ENCODE results near the gene SYNE2. TPM values are rescaled to one million over a fixed set of nuclear protein-coding genes. Genes with fewer than 3 reads are reported as not detected.
"Not testable (repeated sequence)": the region's sequence is repeated elsewhere in the genome, so short reads cannot be mapped to it uniquely, and the experiment has no call there.

The SYNE2 gene
- total and polyA plus RNA-seq, 5 donors from 2014 or later: 25.6 to 348 (median 32.3) TPM

GRCh38 chr14:64037869-64038745, 185.3 kb downstream of the SYNE2 start:
- H3K27ac ChIP-seq (ENCODE audit: insufficient read depth, low read length, poor library complexity, severe bottlenecking); H3K4me1 ChIP-seq (ENCODE audit: control insufficient read depth, insufficient read depth, low read length, poor library complexity, severe bottlenecking); H3K9me3 ChIP-seq (ENCODE audit: control insufficient read depth in 2 of 2, low read length in 2 of 2); H3K4me3 ChIP-seq (ENCODE audit: low read depth, low read length); H3K4me3 Mint-ChIP-seq; DNase-seq; H3K27me3 ChIP-seq (ENCODE audit: control insufficient read depth, insufficient read depth, low read length); H3K27me3 Mint-ChIP-seq; H3K27ac Mint-ChIP-seq; ATAC-seq (ENCODE audit: low read depth in 2 of 2); H3K9me3 Mint-ChIP-seq: not testable (repeated sequence)
- peaks cover 45% of the 10 kb centered on the region for H3K36me3 ChIP-seq (ENCODE audit: control insufficient read depth, insufficient read depth, low read length)
- Mint-ChIP-seq H3K36me3 (peaks cover 56% of the 10 kb centered on the region), H3K4me1 (peaks cover 11 to 33% (median 19%) of the 10 kb centered on the region in 4 donors)

- peaks cover 59% of the 10 kb centered on the region for H3K36me3 Mint-ChIP-seq
- H3K27me3 Mint-ChIP-seq: no peaks in the 10 kb centered on the region
- peaks cover 2 to 8% (median 4%) of the 10 kb centered on the region in 7 donors for H3K9me3 Mint-ChIP-seq
- peaks cover 11 to 33% (median 19%) of the 10 kb centered on the region in 4 donors for H3K4me1 Mint-ChIP-seq
- DNase-seq (no peak), ATAC-seq (ENCODE audit: low read depth in 2 of 2) (no peak)
- H3K27ac ChIP-seq (ENCODE audit: insufficient read depth, low read length, poor library complexity, severe bottlenecking): no peak overlapping the region
- H3K4me3 ChIP-seq (ENCODE audit: low read depth, low read length): no peak overlapping the region
- H3K36me3 ChIP-seq (ENCODE audit: control insufficient read depth, insufficient read depth, low read length): peaks cover 48% of the 10 kb centered on the region
- no peaks in the 10 kb centered on the region for H3K9me3 ChIP-seq (ENCODE audit: control insufficient read depth in 2 of 2, low read length in 2 of 2)
- no peak overlapping the region for H3K4me3 Mint-ChIP-seq
- H3K27ac Mint-ChIP-seq: peak overlapping the region in 1 of 3 donors; percentile 52
- H3K27me3 ChIP-seq (ENCODE audit: control insufficient read depth, insufficient read depth, low read length): no peaks in the 10 kb centered on the region
- peaks cover 3% of the 10 kb centered on the region for H3K4me1 ChIP-seq (ENCODE audit: control insufficient read depth, insufficient read depth, low read length, poor library complexity, severe bottlenecking)
These were observed 186.2 kb downstream of the SYNE2 start for GRCh38 chr14:64038841-64039542.

GRCh38 chr14:64040044-64040443, 187.2 kb downstream of the SYNE2 start:
- Histone ChIP-seq H3K4me3 (ENCODE audit: low read depth, low read length) (no peak overlapping the region), H3K27me3 (ENCODE audit: control insufficient read depth, insufficient read depth, low read length) (no peaks in the 10 kb centered on the region), H3K9me3 (ENCODE audit: control insufficient read depth in 2 of 2, low read length in 2 of 2) (no peaks in the 10 kb centered on the region), H3K36me3 (ENCODE audit: control insufficient read depth, insufficient read depth, low read length) (peaks cover 46% of the 10 kb centered on the region), H3K27ac (ENCODE audit: insufficient read depth, low read length, poor library complexity, severe bottlenecking) (no peak overlapping the region), H3K4me1 (ENCODE audit: control insufficient read depth, insufficient read depth, low read length, poor library complexity, severe bottlenecking) (peaks cover 3% of the 10 kb centered on the region)
- H3K36me3 Mint-ChIP-seq: peaks cover 62% of the 10 kb centered on the region
- no peak overlapping the region for H3K4me3 Mint-ChIP-seq
- DNase-seq: no peak
- no peak for ATAC-seq (ENCODE audit: low read depth in 2 of 2)
- no peak overlapping the region for H3K27ac Mint-ChIP-seq
- H3K4me1 Mint-ChIP-seq: peaks cover 11 to 26% (median 18%) of the 10 kb centered on the region in 4 donors
- H3K27me3 Mint-ChIP-seq: no peaks in the 10 kb centered on the region
- peaks cover 2 to 8% (median 4%) of the 10 kb centered on the region in 7 donors for H3K9me3 Mint-ChIP-seq

- not testable (repeated sequence) for ATAC-seq (ENCODE audit: low read depth in 2 of 2); DNase-seq; H3K27ac Mint-ChIP-seq; H3K4me1 ChIP-seq (ENCODE audit: control insufficient read depth, insufficient read depth, low read length, poor library complexity, severe bottlenecking); H3K27me3 Mint-ChIP-seq; H3K9me3 Mint-ChIP-seq; H3K9me3 ChIP-seq (ENCODE audit: control insufficient read depth in 2 of 2, low read length in 2 of 2); H3K27ac ChIP-seq (ENCODE audit: insufficient read depth, low read length, poor library complexity, severe bottlenecking); H3K27me3 ChIP-seq (ENCODE audit: control insufficient read depth, insufficient read depth, low read length); H3K4me3 ChIP-seq (ENCODE audit: low read depth, low read length)
- H3K4me3 Mint-ChIP-seq: peak overlapping the region in 1 of 4 donors; percentile 85
- H3K4me1 Mint-ChIP-seq: peaks cover 9 to 26% (median 20%) of the 10 kb centered on the region in 4 donors
- peaks cover 60% of the 10 kb centered on the region for H3K36me3 ChIP-seq (ENCODE audit: control insufficient read depth, insufficient read depth, low read length)
- H3K36me3 Mint-ChIP-seq: peaks cover 57% of the 10 kb centered on the region
These were observed 190.5 kb downstream of the SYNE2 start for GRCh38 chr14:64043296-64043695.

GRCh38 chr14:64045091-64045490, 192.3 kb downstream of the SYNE2 start:
- Histone ChIP-seq H3K27ac (ENCODE audit: insufficient read depth, low read length, poor library complexity, severe bottlenecking) (no peak overlapping the region), H3K9me3 (ENCODE audit: control insufficient read depth in 2 of 2, low read length in 2 of 2) (no peaks in the 10 kb centered on the region), H3K4me1 (ENCODE audit: control insufficient read depth, insufficient read depth, low read length, poor library complexity, severe bottlenecking) (peaks cover under 1% of the 10 kb centered on the region), H3K27me3 (ENCODE audit: control insufficient read depth, insufficient read depth, low read length) (no peaks in the 10 kb centered on the region), H3K4me3 (ENCODE audit: low read depth, low read length) (no peak overlapping the region), H3K36me3 (ENCODE audit: control insufficient read depth, insufficient read depth, low read length) (peaks cover 73% of the 10 kb centered on the region)
- ATAC-seq (ENCODE audit: low read depth in 2 of 2) (no peak), DNase-seq (no peak)
- Mint-ChIP-seq H3K27me3 (no peaks in the 10 kb centered on the region), H3K27ac (no peak overlapping the region), H3K9me3 (peaks cover 2 to 8% (median 4%) of the 10 kb centered on the region in 7 donors), H3K4me1 (peaks cover under 1 to 22% (median 16%) of the 10 kb centered on the region in 4 donors), H3K4me3 (no peak overlapping the region), H3K36me3 (peaks cover 54% of the 10 kb centered on the region)

- H3K9me3 Mint-ChIP-seq: no peaks in the 10 kb centered on the region
- peaks cover 0 to 12% (median 4%) of the 10 kb centered on the region in 4 donors for H3K4me1 Mint-ChIP-seq
- no peaks in the 10 kb centered on the region for H3K27me3 Mint-ChIP-seq
- no peak overlapping the region for H3K4me3 Mint-ChIP-seq
- no peak overlapping the region for H3K27ac Mint-ChIP-seq
- DNase-seq: no peak
- ATAC-seq (ENCODE audit: low read depth in 2 of 2): no peak
- Histone ChIP-seq H3K4me1 (ENCODE audit: control insufficient read depth, insufficient read depth, low read length, poor library complexity, severe bottlenecking) (no peaks in the 10 kb centered on the region), H3K4me3 (ENCODE audit: low read depth, low read length) (no peak overlapping the region), H3K9me3 (ENCODE audit: control insufficient read depth in 2 of 2, low read length in 2 of 2) (no peaks in the 10 kb centered on the region), H3K27ac (ENCODE audit: insufficient read depth, low read length, poor library complexity, severe bottlenecking) (no peak overlapping the region), H3K36me3 (ENCODE audit: control insufficient read depth, insufficient read depth, low read length) (peaks cover 81% of the 10 kb centered on the region), H3K27me3 (ENCODE audit: control insufficient read depth, insufficient read depth, low read length) (no peaks in the 10 kb centered on the region)
- peaks cover 61% of the 10 kb centered on the region for H3K36me3 Mint-ChIP-seq
These were observed 197.0 kb downstream of the SYNE2 start for GRCh38 chr14:64049616-64050381.
